Sigmoid colon (tissue), 7 donors: ENCODE results near the gene DNTTIP2. TPM values are rescaled to one million over a fixed set of nuclear protein-coding genes. Genes with fewer than 3 reads are reported as not detected.

ENCODE experiments used
- DNase-seq: peaks from one replicate; pipeline ENCODE4 v3.0.0-alpha.2; 2019
- H3K27ac ChIP-seq, 4 donors: fragments of 200-600 bp; sonication (generic); one replicate each; pipeline ENCODE4 v1.5.1; 2016 to 2019; ENCODE audit warnings: mild to moderate bottlenecking in 1 of 4
- H3K27me3 ChIP-seq, 3 donors: fragments of 200-600 bp; sonication (generic); one replicate each; pipeline ENCODE4 v1.5.1; 2019; ENCODE audit warnings: mild to moderate bottlenecking in 1 of 3
- H3K36me3 ChIP-seq, 4 donors: fragments of 200-600 bp; sonication (generic); one replicate each; pipeline ENCODE4 v1.5.1; 2016 to 2019
- H3K4me1 ChIP-seq, 4 donors: fragments of 200-600 bp; sonication (generic); one replicate each; pipeline ENCODE4 v1.5.1; 2017 to 2019
- H3K4me3 ChIP-seq, 4 donors: fragments of 200-600 bp; sonication (generic); one replicate each; pipeline ENCODE4 v1.5.1; 2017 to 2019; ENCODE audit warnings: mild to moderate bottlenecking in 2 of 4, moderate library complexity in 1 of 4
- H3K9me3 ChIP-seq, 4 donors: fragments of 200-600 bp in 3 of 4; sonication (generic) in 3 of 4; one replicate each; pipeline versions ENCODE4 v1.5.1 to v1.6.1; 2013 to 2019
- CTCF ChIP-seq, 4 experiments: fragments of 450-650 bp in 3 of 4; fragments of 200-600 bp in 1 of 4; IDR thresholded peaks; one replicate each; pipeline ENCODE4 v1.5.1; 2016 to 2019; ENCODE audit warnings: antibody characterized with exemption in 4 of 4, mild to moderate bottlenecking in 3 of 4, moderate library complexity in 2 of 4
- EP300 ChIP-seq, 4 donors: sonication (generic); formaldehyde crosslinking; IDR thresholded peaks; one replicate each; pipeline ENCODE4 v1.6.1; 2017; ENCODE audit warnings: antibody characterized with exemption in 4 of 4
- POLR2A ChIP-seq, 2 donors: fragments of 450-650 bp; IDR thresholded peaks; one replicate each; pipeline ENCODE4 v1.6.1; 2016; ENCODE audit warnings: antibody characterized with exemption in 2 of 2, mild to moderate bottlenecking in 2 of 2, moderate library complexity in 2 of 2
- POLR2AphosphoS5 ChIP-seq, 4 donors: sonication (generic); formaldehyde crosslinking; IDR thresholded peaks; one replicate each; pipeline ENCODE4 v1.6.1; 2017; ENCODE audit warnings: antibody characterized with exemption in 4 of 4
- WGBS, 2 donors: extraction: QIAGEN DNeasy Blood & Tissue Kit; methylation state at CpG; one replicate each; pipeline ENCODE4 v1.1.7; 2013; 5-methylcytosine and 5-hydroxymethylcytosine counted together
- intact Hi-C: fragments of 100-400 bp; cut with DNase I; formaldehyde crosslinking; loops from one replicate; pipeline ENCODE4 v1.15.1; 2023
- polyA plus RNA-seq, 3 donors: library from polyadenylated mRNA; stranded (reverse); fragments of 200-250 nt; gene quantifications; one replicate each; pipeline ENCODE4 v1.2.3, GENCODE V29; 2013
- total RNA-seq, 4 donors: library from RNA; depleted of rRNA; stranded (reverse); fragments of >200 nt; gene quantifications; one replicate each; pipeline ENCODE4 v1.1.0, GENCODE V29; 2016
- donor health status: healthy with polysubstance abuse.
- donor health status: Bipolar disorder and iron deficiency.
- donor health status: healthy.

The DNTTIP2 gene
- total and polyA plus RNA-seq, 7 donors, result 22.2 to 48.9 (median 29.5) TPM

- H3K27ac ChIP-seq, result peak overlapping the region in 3 of 4 donors; percentile 83 to 93 (median 85)
- no peak for DNase-seq
- intact Hi-C loops, result no loop called here
- H3K36me3 ChIP-seq, result no peaks in the 10 kb centered on the region
- H3K4me1 ChIP-seq, result peaks cover 0 to 16% (median 16%) of the 10 kb centered on the region in 4 donors
- H3K4me3 ChIP-seq, result no peak overlapping the region
- 75 to 89% methylated on average over 4 of the region's 4 CpGs for WGBS, 2 donors
- TF ChIP-seq POLR2AphosphoS5 (IDR thresholded peaks at IDR 0.05) (no peak), CTCF (IDR thresholded peaks at IDR 0.05) (no peak), POLR2A (IDR thresholded peaks at IDR 0.05) (no peak), EP300 (IDR thresholded peaks at IDR 0.05) (no peak)
- no peaks in the 10 kb centered on the region for H3K9me3 ChIP-seq
- H3K27me3 ChIP-seq, result no peaks in the 10 kb centered on the region
These were observed 31.3 kb upstream of the DNTTIP2 start for GRCh38 chr1:93910305-93910704.

GRCh38 chr1:93909146-93910050 is 30.4 kb upstream of the DNTTIP2 start, which contains the start of gene GCLM:
TSS of gene GCLM (minus strand) at chr1:93909430. CDS start at chr1:93909163, 267 bp downstream.
- WGBS, 2 donors, result 0 to 1% methylated on average over 102 of the region's 102 CpGs
- H3K27ac ChIP-seq, result peak within 1 kb of the TSS; percentile 83 to 93 (median 89)
- DNase-seq, result peak; percentile 95
- peak within 1 kb of the TSS; percentile 64 to 97 (median 75) for H3K4me3 ChIP-seq
- intact Hi-C loops, result loop anchor here (1.0 to 10.0 kb wide), 2 partner anchors 30 to 565 kb away; partner anchors contain the start of genes DNTTIP2 and DR1
- peaks cover 0 to 16% (median 16%) of the 10 kb centered on the region in 4 donors for H3K4me1 ChIP-seq
- no peaks in the 10 kb centered on the region for H3K27me3 ChIP-seq
- H3K9me3 ChIP-seq, result no peaks in the 10 kb centered on the region
- peak; percentile 40 to 87 (median 52) for TF ChIP-seq CTCF (IDR thresholded peaks at IDR 0.05)
- no peak for TF ChIP-seq EP300 (IDR thresholded peaks at IDR 0.05)
- peak in 3 of 4 donors; percentile 71 to 87 (median 75) for TF ChIP-seq POLR2AphosphoS5 (IDR thresholded peaks at IDR 0.05)
- no peaks in the 10 kb centered on the region for H3K36me3 ChIP-seq

GRCh38 chr1:93908394-93909145 is 29.6 kb upstream of the DNTTIP2 start:
- no peaks in the 10 kb centered on the region for H3K27me3 ChIP-seq
- no peaks in the 10 kb centered on the region for H3K9me3 ChIP-seq
- TF ChIP-seq EP300 (IDR thresholded peaks at IDR 0.05) (no peak), POLR2AphosphoS5 (IDR thresholded peaks at IDR 0.05) (no peak), POLR2A (IDR thresholded peaks at IDR 0.05) (no peak), CTCF (IDR thresholded peaks at IDR 0.05) (no peak)
- DNase-seq, result peak; percentile 65
- intact Hi-C loops, result loop anchor here (1.0 to 10.0 kb wide), 2 partner anchors 29 to 564 kb away; partner anchors contain the start of genes DNTTIP2 and DR1
- H3K4me1 ChIP-seq, result peaks cover 0 to 16% (median 16%) of the 10 kb centered on the region in 4 donors
- no peaks in the 10 kb centered on the region for H3K36me3 ChIP-seq
- H3K27ac ChIP-seq, result peak overlapping the region; percentile 83 to 93 (median 89)
- H3K4me3 ChIP-seq, result peak overlapping the region; percentile 64 to 97 (median 75)
- WGBS, 2 donors, result 0 to 1% methylated on average over 49 of the region's 49 CpGs

- H3K4me1 ChIP-seq, result peaks cover 0 to 16% (median 16%) of the 10 kb centered on the region in 4 donors
- no peak for DNase-seq
- intact Hi-C loops, result loop anchor here (10.0 kb wide), 1 partner anchor 563 kb away; the partner anchor contains the start of gene DR1
- H3K27me3 ChIP-seq, result no peaks in the 10 kb centered on the region
- H3K27ac ChIP-seq, result no peak overlapping the region
- WGBS, 2 donors, result 66 to 76% methylated on average over 3 of the region's 3 CpGs
- H3K9me3 ChIP-seq, result no peaks in the 10 kb centered on the region
- no peak for TF ChIP-seq CTCF (IDR thresholded peaks at IDR 0.05)
- TF ChIP-seq EP300 (IDR thresholded peaks at IDR 0.05), result no peak
- TF ChIP-seq POLR2A (IDR thresholded peaks at IDR 0.05), result no peak
- no peak for TF ChIP-seq POLR2AphosphoS5 (IDR thresholded peaks at IDR 0.05)
- no peaks in the 10 kb centered on the region for H3K36me3 ChIP-seq
- H3K4me3 ChIP-seq, result peak overlapping the region in 1 of 4 donors; percentile 97
These were observed 28.7 kb upstream of the DNTTIP2 start for GRCh38 chr1:93907718-93908117.
